Smooth muscle cell of the umbilical artery (primary cell): ENCODE results near the gene LRRC57. TPM values are rescaled to one million over a fixed set of nuclear protein-coding genes. Genes with fewer than 3 reads are reported as not detected.

ENCODE experiments used
- total RNA-seq: library from RNA; depleted of rRNA; stranded (reverse); fragments of >200 nt; gene quantifications from 2 replicates; pipeline ENCODE4 v1.2.3, GENCODE V29; 2014

The LRRC57 gene
- 15.7 and 24.0 TPM in 2 replicates for total RNA-seq

GRCh38 chr15:42548249-42549031 lies at the start of gene LRRC57, which contains the start of gene HAUS2:
Gene LRRC57 (minus strand): TSS chr15:42548793. CDS start chr15:42548434, 359 bp downstream.
Gene HAUS2 (plus strand): TSS chr15:42548838. CDS start chr15:42548873, 35 bp downstream.

GRCh38 chr15:42575188-42576039 lies 26.8 kb upstream of the LRRC57 start, which contains the start of gene STARD9:
Gene STARD9 (plus strand): TSS chr15:42575606. CDS start chr15:42575716, 110 bp downstream.

DNA sequence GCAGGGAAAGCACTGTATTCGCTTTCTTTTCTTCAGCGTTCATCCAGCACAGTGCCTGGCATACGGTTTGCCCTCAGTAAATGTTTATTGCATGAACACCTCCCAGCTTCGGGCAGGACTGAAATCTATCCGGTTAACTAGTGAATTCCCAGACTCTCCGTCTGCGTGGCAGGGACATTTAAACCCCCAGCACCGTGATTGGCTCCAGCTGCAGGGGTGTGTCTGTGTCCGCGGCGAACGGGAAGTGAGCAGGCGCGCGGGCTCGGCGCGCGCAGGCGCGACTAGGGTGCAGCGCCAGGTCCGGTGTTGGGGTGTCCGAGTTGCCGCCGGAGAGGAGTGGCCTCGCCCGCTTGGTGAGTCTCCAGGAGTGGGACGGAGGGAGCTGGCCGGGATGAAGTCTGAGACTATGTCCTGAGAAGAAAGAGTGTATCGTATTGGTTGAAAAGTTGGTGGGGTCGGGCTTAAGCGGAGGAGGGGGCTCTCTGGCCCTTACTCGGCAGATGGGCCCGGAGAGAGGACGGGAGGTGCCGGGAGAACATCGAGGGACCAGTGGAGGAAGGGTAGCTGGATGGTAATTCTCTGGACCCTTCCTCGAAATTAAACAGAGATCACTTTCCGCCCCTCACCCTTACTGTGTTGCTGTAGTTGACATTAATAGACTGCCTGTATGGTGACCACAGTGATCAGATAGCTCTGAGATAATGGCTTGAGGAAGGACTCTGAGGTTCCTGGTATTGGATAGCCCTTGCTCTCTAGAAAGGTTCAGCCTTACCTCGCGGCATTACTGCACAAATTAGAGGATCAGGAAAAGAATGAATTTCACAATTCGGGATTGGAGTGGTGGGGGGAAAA lies 53.0 kb downstream of the LRRC57 start, which contains the start of gene SNAP23:
Gene SNAP23, plus strand, starts transcription at position 274 of the 852 bp plus-strand sequence. CDS start 16,213 bp downstream, outside the sequence.

GRCh38 chr15:42490671-42491538 lies 57.7 kb downstream of the LRRC57 start, which contains the start of gene ZNF106:
Gene ZNF106 (minus strand): TSS chr15:42491141. CDS start chr15:42472289, 18,852 bp downstream.

Other genes starting within 250 kb of the LRRC57 start
- gene CAPN3, start 189.3 kb downstream of the LRRC57 start, total RNA-seq = 0.74 and 4.2 TPM in 2 replicates
- gene ZNF106, start 57.7 kb downstream of the LRRC57 start, total RNA-seq = 76.3 and 97.4 TPM in 2 replicates
- gene SNAP23, start 53.2 kb downstream of the LRRC57 start, total RNA-seq = 107 and 111 TPM in 2 replicates
- 24.6 and 39.6 TPM in 2 replicates for gene HAUS2, start within 50 bp of the LRRC57 start, total RNA-seq
- 2.7 and 6.6 TPM in 2 replicates for gene STARD9, start 26.8 kb upstream of the LRRC57 start, total RNA-seq
- gene CDAN1, start 188.3 kb upstream of the LRRC57 start, total RNA-seq = 11.9 TPM in 2 replicates